ENCODE results near the gene IMPDH2. TPM values are rescaled to one million over a fixed set of nuclear protein-coding genes. Genes with fewer than 3 reads are reported as not detected.

The IMPDH2 gene
- total RNA-seq, 1 donor from 2014 or later, result 264 TPM

DNA sequence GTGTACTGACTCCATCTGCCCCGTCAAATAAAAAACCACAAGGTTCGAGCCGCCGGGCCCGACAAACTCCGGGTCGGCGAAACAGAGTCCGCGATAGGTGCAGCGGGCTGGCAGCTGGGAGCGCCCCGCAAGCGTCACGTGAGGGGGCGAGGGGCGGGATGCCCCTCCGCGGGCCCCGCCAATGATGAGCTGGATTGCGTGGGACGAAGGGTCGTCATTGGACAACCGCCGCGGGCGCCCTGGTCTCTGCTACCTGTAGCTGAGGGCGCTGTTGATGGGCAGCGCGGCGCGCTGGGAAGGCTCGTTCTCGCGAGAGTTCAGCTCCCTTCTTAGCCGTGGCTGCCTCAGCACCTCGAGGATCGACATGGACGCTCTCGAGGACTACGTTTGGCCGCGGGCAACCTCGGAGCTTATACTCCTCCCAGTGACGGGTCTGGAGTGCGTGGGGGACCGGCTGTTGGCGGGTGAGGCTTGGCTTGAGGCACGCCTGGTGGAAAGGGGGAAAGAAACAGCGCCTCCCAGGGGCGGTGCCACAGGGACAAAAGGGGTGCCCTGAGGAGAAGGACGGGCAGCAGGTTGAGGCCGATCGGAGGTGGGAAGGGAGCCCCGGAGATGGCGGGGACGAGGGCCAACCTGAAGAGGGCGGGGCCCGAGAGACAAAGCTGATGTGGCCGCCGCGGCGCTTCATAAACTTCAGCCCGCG is 22.0 kb downstream of the IMPDH2 start, which contains the start of gene WDR6:
Gene WDR6 (plus strand): TSS at position 324 of the 703 bp plus-strand sequence. CDS start 41 bp downstream, at position 365.
- intact Hi-C loops (cut with micrococcal nuclease), result loop anchor here (1.0 to 5.0 kb wide), 6 partner anchors 14 to 400 kb away; partner anchors contain the start of genes ARIH2, IP6K2, QRICH1 and UQCRC1

DNA sequence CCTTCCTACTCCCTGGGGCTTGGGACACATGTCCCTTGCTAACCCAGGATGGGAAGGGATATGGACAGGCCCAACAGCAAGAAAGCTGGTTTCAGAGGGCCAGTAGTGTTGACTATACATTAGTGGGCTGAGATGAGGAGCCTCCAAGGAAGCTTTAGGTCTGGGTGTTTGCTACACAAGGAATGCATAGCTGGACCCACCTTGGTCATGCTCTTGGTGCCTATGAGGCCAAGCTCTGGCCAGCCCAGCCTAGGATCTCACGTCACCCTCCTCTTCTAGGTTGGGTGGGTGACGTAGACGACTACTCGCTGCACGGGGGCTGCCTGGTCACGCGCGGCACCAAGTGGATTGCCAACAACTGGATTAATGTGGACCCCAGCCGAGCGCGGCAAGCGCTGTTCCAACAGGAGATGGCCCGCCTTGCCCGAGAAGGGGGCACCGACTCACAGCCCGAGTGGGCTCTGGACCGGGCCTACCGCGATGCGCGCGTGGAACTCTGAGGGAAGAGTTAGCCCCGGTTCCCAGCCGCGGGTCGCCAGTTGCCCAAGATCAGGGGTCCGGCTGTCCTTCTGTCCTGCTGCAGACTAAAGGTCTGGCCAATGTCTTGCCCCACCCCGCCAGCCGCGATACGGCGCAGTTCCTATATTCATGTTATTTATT is 22.7 kb downstream of the IMPDH2 start:
- intact Hi-C loops (cut with micrococcal nuclease), result loop anchor here (1.0 to 5.0 kb wide), 6 partner anchors 15 to 399 kb away; partner anchors contain the start of genes ARIH2, IP6K2, QRICH1 and UQCRC1

GRCh38 chr3:49005998-49006397 is 23.2 kb downstream of the IMPDH2 start:
- intact Hi-C loops (cut with micrococcal nuclease), result loop anchor here (2.0 to 5.0 kb wide), 3 partner anchors 89 to 399 kb away; partner anchors contain the start of genes ARIH2, IP6K2 and UQCRC1

DNA sequence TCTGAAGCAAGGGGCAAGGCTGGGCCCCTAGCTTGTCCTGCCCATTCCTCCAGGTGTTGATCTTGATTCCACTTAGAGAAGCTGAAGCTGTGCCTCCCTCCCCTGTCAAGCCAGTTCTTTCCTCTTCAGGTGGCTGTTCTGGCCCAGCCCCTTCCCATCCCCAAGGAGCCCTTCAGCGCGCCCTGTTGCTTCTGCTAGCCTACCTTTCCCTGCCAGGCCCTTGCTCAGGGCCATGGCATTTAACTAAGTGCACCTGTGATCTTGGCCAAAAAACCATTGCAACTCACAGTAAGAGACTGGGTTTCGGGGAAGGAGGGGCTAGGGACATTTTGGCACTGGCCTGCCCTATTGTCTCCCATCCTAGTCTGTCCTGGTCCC is 23.9 kb downstream of the IMPDH2 start:
- intact Hi-C loops (cut with micrococcal nuclease), result loop anchor here (5.0 kb wide), 2 partner anchors 88 to 398 kb away; partner anchors contain the start of genes ARIH2 and UQCRC1

DNA sequence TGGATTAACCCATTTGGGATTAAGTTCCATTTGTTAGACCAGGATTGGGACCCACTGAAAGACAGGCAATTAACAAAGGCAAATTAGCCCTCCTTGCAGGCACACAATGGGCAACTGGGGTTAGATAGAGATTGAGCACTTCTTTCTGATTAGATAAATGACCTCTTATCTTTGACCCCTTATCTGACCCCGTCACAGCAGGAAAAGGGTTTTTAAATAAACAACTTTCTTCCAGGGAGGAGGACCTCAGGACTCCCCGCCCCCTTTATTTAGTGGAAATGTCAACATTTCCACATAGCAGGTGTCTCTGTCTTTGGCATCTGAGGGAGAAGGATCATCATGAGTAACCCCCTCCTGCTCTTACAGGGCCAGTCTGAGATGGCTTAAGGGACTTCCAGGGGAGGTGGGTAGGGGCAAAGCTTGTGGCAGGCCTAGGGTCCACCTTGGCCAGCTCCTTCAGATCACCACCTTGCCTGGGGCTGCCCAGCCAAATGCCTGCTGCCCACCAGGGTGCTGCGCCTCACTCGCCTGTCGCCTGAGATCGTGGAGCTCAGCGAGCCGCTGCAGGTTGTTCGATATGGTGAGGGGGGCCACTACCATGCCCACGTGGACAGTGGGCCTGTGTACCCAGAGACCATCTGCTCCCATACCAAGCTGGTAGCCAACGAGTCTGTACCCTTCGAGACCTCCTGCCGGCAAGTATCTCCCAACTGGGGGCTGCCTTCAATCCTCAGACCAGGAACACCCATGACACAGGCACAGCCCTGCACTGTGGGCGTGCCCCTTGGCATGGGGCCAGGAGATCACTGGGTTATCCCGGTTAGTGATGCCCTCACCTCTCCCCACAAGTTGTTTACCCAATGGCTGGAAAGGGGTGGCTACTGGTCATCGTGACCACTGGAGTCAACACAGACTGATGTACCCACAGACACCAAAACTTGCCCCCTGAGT is 24.6 kb downstream of the IMPDH2 start:
- intact Hi-C loops (cut with micrococcal nuclease), result loop anchor here (5.0 kb wide), 2 partner anchors 87 to 397 kb away; partner anchors contain the start of genes ARIH2 and UQCRC1

DNA sequence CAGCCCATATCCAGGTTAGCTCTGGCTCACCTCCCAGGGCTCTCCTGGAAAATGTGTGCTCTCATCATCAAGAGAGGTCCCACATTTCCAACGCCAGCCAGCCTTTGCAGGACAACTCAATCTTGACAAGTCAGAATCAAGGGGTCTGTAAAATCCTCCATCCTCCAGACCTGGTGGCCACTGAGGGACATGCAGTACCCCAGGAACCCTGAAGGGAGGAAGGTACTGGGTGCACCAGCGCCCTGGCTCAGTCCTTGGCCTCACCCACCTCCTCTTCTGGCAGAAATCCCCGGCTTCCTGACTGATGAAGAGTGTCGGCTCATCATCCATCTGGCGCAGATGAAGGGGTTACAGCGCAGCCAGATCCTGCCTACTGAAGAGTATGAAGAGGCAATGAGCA is 28.0 kb downstream of the IMPDH2 start:
- intact Hi-C loops (cut with micrococcal nuclease), result no loop called here

GRCh38 chr3:48999085-48999858 is 29.9 kb downstream of the IMPDH2 start:
- intact Hi-C loops (cut with micrococcal nuclease), result no loop called here

- intact Hi-C loops (cut with micrococcal nuclease), result no loop called here
These were observed 31.2 kb downstream of the IMPDH2 start for GRCh38 chr3:48997714-48998637.

DNA sequence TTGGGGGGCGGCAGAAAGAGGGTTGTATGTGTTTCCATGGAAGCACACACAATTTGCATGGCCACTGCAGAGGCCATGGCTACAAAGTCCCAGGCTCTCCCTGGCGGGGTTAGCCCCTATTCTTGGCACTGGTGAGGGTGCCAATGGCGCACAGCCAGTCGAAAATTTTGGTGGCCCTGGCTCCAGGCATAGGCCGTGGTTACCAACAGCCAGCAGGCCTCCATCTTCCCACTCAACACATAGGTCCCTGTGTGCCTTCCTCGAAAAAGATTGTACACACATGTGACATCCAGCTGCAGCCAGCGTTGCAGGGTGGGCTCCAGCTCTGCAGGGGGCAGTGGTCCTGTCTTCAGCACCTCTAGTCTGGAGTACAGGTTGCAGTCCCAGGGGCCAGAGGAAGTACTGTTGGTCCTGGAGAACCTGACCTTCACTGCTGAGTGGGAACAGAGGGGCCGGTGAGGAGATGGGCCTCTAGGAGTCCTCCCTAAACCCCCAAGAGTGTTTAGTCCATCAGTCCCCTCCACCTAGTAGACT is 32.0 kb downstream of the IMPDH2 start:
- intact Hi-C loops (cut with micrococcal nuclease), result no loop called here

GRCh38 chr3:48996640-48997039 is 32.6 kb downstream of the IMPDH2 start:
- intact Hi-C loops (cut with micrococcal nuclease), result no loop called here

DNA sequence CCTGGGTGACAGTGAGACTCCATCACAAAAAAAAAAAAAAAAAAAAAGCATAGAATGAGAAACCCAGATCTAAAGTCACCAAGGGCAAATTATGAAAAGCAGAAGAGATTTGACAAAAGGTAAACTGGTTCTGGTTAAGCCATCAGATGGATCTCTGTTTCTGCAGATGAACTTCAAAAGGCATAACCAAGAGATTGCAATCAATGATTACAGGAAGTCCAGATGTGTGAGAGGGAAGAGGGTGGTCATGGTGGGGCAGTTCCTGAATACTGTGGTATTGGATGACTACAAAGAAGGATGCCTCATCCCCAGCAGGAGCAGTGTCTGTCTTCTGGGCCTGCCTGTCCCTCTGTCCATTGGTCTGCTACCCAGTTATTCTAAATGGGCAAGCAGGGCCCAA is 35.4 kb downstream of the IMPDH2 start:
- intact Hi-C loops (cut with micrococcal nuclease), result no loop called here

GRCh38 chr3:48991851-48992545 is 37.2 kb downstream of the IMPDH2 start:
- intact Hi-C loops (cut with micrococcal nuclease), result loop anchor here (2.0 kb wide), 1 partner anchor 29 kb away; no protein-coding TSS in a partner anchor

- intact Hi-C loops (cut with micrococcal nuclease), result loop anchor here (2.0 kb wide), 1 partner anchor 30 kb away; no protein-coding TSS in a partner anchor
These were observed 38.3 kb downstream of the IMPDH2 start for GRCh38 chr3:48990636-48991469.

- intact Hi-C loops (cut with micrococcal nuclease), result loop anchor here (1.0 to 2.0 kb wide), 3 partner anchors 17 to 105 kb away; partner anchors contain the start of genes QRICH1 and WDR6
These were observed 39.2 kb downstream of the IMPDH2 start, which contains the start of gene P4HTM for GRCh38 chr3:48989796-48990635. P4HTM (plus strand) TSS chr3:48990241; CDS start chr3:48990257, 16 bp downstream.

DNA sequence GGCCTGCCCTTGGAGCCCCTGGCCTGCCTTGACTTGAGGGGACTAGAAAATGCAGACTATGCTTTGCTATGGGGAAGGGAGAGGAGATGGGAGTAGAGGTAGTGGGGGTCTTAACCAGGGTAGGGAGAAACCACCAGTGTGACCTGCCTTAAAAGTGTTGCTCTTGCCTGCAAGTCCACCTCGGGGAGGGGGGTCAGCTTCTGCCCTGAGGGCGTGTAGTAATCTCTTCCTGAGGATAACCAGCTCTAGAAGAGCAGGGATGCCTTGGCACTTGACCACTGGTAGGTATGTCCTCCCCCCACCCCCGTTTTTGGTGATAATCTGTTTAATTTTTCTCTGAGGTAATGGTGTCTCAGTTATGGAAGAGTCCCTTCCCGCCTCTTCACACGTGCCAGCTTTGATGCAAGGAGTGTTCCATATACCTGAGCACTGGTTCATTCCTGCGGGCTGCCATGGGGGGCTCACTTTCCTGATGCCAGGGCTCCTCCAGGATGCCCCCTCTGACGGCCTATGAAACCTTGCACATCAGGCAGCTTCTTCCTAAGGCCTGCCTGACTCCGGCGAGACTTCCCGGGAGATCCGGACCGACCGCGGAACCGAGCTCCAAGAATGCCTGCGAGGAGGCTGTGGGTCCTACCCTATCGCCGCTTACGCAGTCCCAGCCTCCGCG is 39.9 kb downstream of the IMPDH2 start:
- intact Hi-C loops (cut with micrococcal nuclease), result loop anchor here (1.0 to 2.0 kb wide), 2 partner anchors 18 to 106 kb away; partner anchors contain the start of genes QRICH1 and WDR6
